HG02642 (cell line): ENCODE measurements around the gene TMEFF1.
"Not testable (repeated sequence)": the region's sequence is repeated elsewhere in the genome, so short reads cannot be mapped to it uniquely, and the experiment has no call there.

Experiments used
- ATAC-seq: cut with Tn5 transposase; IDR thresholded peaks from one replicate; pipeline ENCODE4 v1.9.1; 2021; ENCODE audit warnings: mild to moderate bottlenecking; ENCODE audit not compliant: unreplicated experiment, poor library complexity

Gene TMEFF1

GRCh38 chr9:100472788-100473275 is at the start of gene TMEFF1:
TMEFF1 (plus strand) TSS chr9:100473149; CDS start chr9:100473545, 396 bp downstream.
- peak; percentile 66 for ATAC-seq

- ATAC-seq, result no peak
These were observed 47.2 kb upstream of the TMEFF1 start for GRCh38 chr9:100425758-100426157.

DNA sequence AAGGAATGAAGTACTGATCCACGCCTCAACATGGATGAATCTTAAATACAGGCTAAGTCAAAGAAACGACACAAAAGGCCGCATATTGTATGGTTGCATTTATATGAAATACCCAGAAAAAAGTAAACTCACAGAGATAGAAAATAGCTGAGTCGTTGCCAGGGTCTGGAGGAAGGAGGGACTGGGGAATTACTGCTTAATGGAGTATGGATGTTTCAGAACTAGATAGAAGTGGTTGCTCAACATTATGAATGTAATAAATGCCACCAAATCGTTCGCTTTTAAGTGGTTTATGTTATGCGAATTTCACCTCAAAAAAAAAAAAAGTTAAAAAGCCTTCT is 46.8 kb upstream of the TMEFF1 start:
- no peak for ATAC-seq

DNA sequence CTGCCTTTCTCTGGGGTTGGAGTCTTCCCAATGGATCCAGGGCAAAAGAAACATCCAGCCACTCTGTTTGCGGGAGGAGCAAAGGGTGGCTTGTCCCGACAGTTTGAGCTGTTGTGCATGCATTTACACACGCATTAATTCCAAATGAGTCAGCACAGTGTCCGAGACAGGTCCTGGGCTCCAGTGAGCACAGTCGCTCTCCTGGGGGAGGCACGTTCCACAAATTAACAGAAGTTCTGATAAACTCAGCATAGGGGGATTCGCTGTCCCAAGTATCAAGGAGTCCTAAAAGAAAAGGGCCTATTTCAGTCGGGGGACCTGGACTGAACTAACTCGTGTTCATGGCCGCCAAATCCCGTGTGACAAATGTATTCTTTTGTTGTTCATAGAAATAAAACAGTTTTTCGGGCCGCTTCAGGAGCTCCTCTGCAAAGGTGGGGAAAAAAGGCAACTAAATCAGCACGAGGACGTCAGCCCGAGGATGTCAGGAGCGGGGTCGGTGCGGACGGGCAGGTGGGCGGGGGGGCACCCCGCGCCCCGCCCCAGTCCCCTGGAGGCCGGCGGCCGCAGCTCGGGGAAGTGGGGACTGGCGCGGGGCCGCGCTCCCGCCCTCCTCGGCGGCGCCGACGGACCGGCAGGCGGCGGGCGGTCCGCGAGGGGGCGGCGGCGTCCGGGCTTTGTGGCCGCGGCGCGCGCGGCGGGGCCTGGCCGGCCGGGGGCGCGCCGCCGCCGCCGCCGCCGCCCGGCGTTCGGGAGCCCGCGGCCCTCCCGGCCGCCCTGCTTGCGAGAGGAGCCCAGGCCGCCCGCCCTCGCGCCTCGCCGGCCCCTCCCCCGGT is 46.2 kb upstream of the TMEFF1 start, which contains the start of gene MSANTD3:
Gene MSANTD3 (plus strand): TSS at position 614 of the 836 bp plus-strand sequence. CDS start 14,796 bp downstream, outside the sequence.
- ATAC-seq, result peak; percentile 80

GRCh38 chr9:100427366-100428263 is 45.3 kb upstream of the TMEFF1 start:
- peak; percentile 65 for ATAC-seq

DNA sequence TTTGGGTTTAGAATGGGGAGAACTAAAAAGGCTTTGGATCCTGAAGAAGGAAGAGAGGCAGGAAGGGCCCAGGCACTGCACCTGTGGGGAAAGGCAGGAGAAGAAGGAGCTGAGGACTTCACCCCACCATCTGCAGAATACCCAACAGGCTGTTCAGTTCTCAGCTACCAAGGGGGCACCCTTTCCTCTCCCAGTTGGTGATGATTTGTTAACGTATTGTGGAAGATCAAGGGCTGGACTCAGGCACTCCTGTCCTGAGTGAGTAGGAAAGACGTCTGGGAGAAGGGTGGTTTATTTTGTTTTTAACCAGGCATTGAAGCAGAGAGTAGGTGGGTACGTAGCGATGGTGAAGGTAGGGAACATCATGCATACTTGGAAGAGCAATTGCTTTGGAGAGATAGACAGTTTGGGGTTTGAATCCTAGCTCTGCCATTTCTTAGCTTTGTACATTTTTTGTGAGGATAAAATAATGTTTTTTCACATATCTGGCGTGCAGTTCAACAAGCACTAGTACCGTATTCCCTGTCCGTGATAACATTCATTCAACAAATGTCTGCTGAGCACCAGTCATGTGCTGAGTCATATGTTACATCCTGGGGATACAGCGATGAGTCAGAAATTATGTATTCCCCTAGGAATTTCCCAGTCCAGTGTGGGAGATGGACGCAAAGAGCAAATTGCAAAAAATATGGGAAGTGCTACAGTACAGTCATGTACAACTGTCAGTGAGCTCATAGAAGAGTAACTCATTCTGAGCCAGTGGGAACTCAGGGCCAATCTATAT is 43.9 kb upstream of the TMEFF1 start:
- no peak for ATAC-seq

- no peak for ATAC-seq
These were observed 42.5 kb upstream of the TMEFF1 start for GRCh38 chr9:100430286-100430940.

DNA sequence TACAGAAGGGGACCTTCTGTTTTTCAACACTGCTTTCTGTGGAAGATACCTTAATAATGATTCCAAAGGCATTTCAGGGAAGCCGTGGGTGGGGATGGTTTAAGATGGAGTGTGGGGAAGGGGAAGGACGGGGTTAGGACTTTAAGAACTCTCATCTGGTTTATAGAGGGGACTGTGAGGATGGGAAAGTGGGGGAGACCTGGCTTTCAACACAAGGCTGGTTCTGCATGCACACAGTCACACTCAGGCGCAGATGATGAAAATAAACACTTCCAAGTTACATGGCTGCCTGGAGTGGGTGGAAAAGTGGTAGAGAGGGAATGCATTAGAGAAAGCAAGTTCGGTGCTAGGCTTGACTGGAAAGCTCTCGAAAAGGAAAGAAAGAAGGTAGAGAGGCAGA is 41.1 kb upstream of the TMEFF1 start:
- ATAC-seq, result no peak

DNA sequence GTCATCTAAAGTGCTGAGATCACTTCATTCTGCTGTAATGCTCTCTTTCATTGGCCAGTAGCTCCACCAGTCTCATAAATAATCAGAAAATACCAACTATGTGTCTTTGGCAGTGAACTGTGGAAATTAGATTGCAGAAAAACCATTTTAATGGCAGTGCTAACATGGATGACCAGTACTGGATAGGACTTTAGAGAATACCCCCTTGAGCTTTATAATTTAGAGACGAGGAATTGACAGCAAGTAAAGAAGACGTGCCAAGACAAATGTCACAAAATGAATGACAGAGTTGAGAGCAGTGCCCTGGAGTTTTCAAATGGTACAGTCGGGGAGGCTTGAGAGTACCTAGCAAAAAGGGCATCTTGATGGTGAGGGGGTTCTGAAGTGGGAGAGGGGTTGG is 40.2 kb upstream of the TMEFF1 start:
- no peak for ATAC-seq

DNA sequence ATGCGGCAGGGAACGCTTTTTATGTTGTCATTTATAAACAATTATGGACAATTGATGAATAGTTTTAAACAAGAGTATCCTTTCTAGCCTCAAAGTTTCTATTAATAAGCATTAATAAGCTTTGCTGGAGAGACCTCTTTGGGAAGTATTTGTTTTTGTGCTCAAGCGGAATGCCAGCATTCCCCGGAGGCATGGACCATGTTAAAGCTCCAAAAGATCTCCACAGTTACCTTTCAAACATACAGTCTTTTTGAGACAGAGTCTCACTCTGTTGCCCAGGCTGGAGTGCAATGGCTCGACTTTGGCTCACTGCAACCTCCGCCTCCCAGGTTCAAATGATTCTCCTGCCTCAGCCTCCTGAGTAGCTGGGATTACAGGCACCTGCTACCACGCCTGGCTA is 36.4 kb upstream of the TMEFF1 start:
- ATAC-seq, result no peak

GRCh38 chr9:100437860-100438805 is 34.8 kb upstream of the TMEFF1 start:
- ATAC-seq, result peak; percentile 64

GRCh38 chr9:100440071-100440470 is 32.9 kb upstream of the TMEFF1 start:
- no peak for ATAC-seq

GRCh38 chr9:100440487-100440886 is 32.5 kb upstream of the TMEFF1 start:
- not testable (repeated sequence) for ATAC-seq

DNA sequence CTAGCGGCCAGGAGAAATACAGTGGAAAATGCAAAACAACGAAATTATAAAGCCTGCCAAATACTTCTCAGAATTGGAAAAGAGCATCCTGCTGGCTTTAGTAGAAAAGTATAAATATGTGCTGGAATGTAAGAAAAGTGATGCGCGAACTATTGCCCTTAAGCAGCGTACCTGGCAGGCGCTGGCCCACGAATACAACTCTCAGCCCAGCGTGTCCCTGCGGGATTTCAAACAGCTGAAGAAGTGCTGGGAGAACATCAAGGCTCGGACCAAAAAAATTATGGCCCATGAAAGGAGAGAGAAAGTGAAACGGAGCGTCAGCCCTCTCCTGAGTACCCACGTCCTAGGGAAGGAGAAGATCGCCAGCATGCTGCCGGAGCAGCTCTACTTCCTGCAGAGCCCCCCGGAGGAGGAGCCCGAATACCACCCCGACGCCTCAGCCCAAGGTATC is 31.0 kb upstream of the TMEFF1 start:
- ATAC-seq, result no peak

DNA sequence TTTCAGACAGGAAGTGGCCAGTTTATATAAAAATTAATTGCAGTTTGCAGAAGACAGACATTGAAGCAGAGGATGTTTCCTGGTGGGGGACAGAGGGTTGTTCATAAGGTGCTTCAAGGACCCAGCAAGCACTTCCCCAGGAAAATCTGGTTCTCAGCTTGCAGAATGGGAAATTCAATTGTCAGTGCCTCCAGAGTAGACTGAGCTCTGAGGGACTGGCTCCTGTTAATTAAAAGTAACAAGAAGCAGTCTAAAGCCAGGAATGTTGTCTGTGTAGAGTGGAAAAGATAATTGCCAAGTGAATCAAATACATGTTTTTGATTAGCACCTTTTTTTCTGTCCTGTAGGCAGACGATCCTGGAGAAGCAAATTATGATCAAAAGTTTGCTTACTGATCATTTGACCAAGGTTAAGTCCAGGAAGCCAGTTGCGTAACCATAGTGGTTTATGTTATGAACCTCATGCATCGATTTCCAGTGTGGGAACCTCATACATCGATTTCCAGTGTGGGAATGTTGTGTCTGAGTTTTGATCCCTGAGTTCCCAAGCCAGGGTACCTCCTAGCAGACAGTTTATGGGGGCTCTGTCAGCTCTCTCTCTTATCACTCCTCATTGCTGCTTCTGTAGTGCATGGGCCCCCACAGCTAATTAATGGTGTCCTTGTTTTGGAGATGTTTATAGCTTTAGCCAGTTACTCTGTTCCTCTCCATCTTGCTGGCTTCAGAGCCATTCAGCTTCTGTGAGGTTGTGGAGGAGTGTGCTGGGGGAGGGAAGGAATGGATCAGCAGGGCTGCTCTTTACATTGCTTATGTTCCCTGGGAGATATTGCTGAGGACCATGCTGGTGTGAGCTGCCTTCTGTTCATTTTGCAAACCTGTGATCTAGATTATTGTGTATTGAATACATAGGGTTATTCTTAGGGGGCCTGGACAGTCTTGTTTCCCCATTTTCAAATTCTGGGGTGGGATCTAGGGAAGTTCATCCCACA is 28.9 kb upstream of the TMEFF1 start:
- no peak for ATAC-seq

- ATAC-seq, result no peak
These were observed 27.6 kb upstream of the TMEFF1 start for GRCh38 chr9:100445161-100445902.
